ENCODE results near the gene BBS1.

DNA sequence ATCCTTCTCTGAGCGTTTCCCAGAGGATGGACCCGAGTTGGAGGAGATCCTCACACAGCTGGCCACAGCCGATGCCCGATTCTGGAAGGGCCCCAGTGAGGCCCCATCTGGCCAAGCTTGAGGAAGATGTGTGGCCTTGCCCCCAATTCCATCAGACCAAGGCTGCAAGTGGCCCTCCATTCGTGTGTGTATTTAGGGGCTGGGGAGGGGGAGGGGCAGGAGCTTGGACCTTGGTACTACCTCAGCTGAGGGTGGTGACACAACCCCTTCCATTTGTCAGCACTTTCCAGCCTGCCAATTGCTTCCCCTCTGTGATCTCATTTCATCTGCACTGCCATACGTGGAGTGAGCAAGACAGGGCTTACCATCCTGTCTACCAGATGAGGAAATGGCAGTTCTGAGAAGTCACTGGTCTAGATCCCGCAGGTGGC, 1.3 kb upstream of the BBS1 start:
- TF ChIP-seq, protein P1, sequence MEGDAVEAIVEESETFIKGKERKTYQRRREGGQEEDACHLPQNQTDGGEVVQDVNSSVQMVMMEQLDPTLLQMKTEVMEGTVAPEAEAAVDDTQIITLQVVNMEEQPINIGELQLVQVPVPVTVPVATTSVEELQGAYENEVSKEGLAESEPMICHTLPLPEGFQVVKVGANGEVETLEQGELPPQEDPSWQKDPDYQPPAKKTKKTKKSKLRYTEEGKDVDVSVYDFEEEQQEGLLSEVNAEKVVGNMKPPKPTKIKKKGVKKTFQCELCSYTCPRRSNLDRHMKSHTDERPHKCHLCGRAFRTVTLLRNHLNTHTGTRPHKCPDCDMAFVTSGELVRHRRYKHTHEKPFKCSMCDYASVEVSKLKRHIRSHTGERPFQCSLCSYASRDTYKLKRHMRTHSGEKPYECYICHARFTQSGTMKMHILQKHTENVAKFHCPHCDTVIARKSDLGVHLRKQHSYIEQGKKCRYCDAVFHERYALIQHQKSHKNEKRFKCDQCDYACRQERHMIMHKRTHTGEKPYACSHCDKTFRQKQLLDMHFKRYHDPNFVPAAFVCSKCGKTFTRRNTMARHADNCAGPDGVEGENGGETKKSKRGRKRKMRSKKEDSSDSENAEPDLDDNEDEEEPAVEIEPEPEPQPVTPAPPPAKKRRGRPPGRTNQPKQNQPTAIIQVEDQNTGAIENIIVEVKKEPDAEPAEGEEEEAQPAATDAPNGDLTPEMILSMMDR (IDR thresholded peaks at IDR 0.05; ENCODE audit: low read depth, low read length, poor library complexity, severe bottlenecking): no peak
- TF ChIP-seq EZH2phosphoT487 (IDR thresholded peaks at IDR 0.05; ENCODE audit: borderline replicate concordance, low read length): no peak
